Upper lobe of left lung (tissue), 6 donors: ENCODE measurements around the gene KCNJ5. TPM values are rescaled to one million over a fixed set of nuclear protein-coding genes. Genes with fewer than 3 reads are reported as not detected.

Source experiments
- ATAC-seq, 2 donors: fragments of 200-7000 bp; cut with Tn5 transposase; one replicate each; pipeline ENCODE4 v1.9.1; 2022; ENCODE audit warnings: mild to moderate bottlenecking in 2 of 2, moderate library complexity in 2 of 2; ENCODE audit not compliant: low FRiP score in 2 of 2
- DNase-seq, 2 donors: peaks; one replicate each; pipeline ENCODE4 v3.0.0-alpha.2; 2019 to 2020
- H3K27ac ChIP-seq, 4 donors: fragments of 200-600 bp; sonication (generic); one replicate each; pipeline ENCODE4 v1.5.1; 2016 to 2019
- H3K27me3 ChIP-seq, 4 donors: fragments of 200-600 bp; sonication (generic); one replicate each; pipeline ENCODE4 v1.5.1; 2017 to 2019
- H3K36me3 ChIP-seq, 4 donors: fragments of 200-600 bp; sonication (generic); one replicate each; pipeline ENCODE4 v1.5.1; 2016 to 2019
- H3K4me1 ChIP-seq, 4 donors: fragments of 200-600 bp; sonication (generic); one replicate each; pipeline ENCODE4 v1.5.1; 2018 to 2019
- H3K4me3 ChIP-seq, 4 donors: fragments of 200-600 bp; sonication (generic); one replicate each; pipeline ENCODE4 v1.5.1; 2017 to 2019; ENCODE audit warnings: mild to moderate bottlenecking in 2 of 4, moderate library complexity in 1 of 4
- H3K9me3 ChIP-seq, 4 donors: fragments of 200-600 bp; sonication (generic); one replicate each; pipeline ENCODE4 v1.5.1; 2018 to 2019
- CTCF ChIP-seq, 6 experiments: fragments of 450-650 bp in 4 of 6; fragments of 200-600 bp in 2 of 6; sonication (generic) in 2 of 6; IDR thresholded peaks; one replicate each; pipeline ENCODE4 v1.5.1; 2016 to 2019; ENCODE audit warnings: antibody characterized with exemption in 6 of 6
- EP300 ChIP-seq, 4 donors: sonication (generic); formaldehyde crosslinking; IDR thresholded peaks; one replicate each; pipeline ENCODE4 v1.5.1; 2017; ENCODE audit warnings: antibody characterized with exemption in 4 of 4, control low read depth in 2 of 4
- POLR2A ChIP-seq, 4 donors: fragments of 450-650 bp; IDR thresholded peaks; one replicate each; pipeline ENCODE4 v1.5.1; 2016 to 2017; ENCODE audit warnings: antibody characterized with exemption in 4 of 4, mild to moderate bottlenecking in 2 of 4
- POLR2AphosphoS5 ChIP-seq, 2 donors: sonication (generic); formaldehyde crosslinking; IDR thresholded peaks; one replicate each; pipeline ENCODE4 v1.5.1; 2017; ENCODE audit warnings: antibody characterized with exemption in 2 of 2
- WGBS, 2 donors: methylation state at CpG; one replicate each; pipeline ENCODE4 v1.1.5; 2017 to 2018; 5-methylcytosine and 5-hydroxymethylcytosine counted together
- total RNA-seq, 6 donors: library from RNA; depleted of rRNA in 4 of 6; stranded (reverse); fragments of >200 nt in 4 of 6; gene quantifications; one replicate each; pipeline versions ENCODE4 v1.1.0 to v1.2.1, GENCODE V29; 2016 to 2021
- donor health status: DM: no; HTN: no; CAD: no; lungs with moderate emphysema.
- donor health status: DM: no; HTN: yes; CAD: no; lungs with severe emphysema.

The KCNJ5 gene
- total RNA-seq, 6 donors from 2014 or later = 1.5 to 7.5 (median 4.9) TPM

- Histone ChIP-seq H3K27ac (peak overlapping the region in 3 of 4 donors; percentile 58 to 73 (median 58)), H3K36me3 (no peaks in the 10 kb centered on the region), H3K4me1 (peaks cover 15 to 54% (median 43%) of the 10 kb centered on the region in 4 donors), H3K9me3 (no peaks in the 10 kb centered on the region), H3K27me3 (peaks cover 0 to 11% (median 4%) of the 10 kb centered on the region in 4 donors), H3K4me3 (peak overlapping the region in 3 of 4 donors; percentile 56 to 66 (median 58))
- WGBS, 2 donors = 24 to 39% methylated on average over 5 to 6 of the region's 6 CpGs
- peak in 1 of 2 donors; percentile 12 for ATAC-seq
- peak in 1 of 2 donors; percentile 63 for DNase-seq
- peak in 1 of 2 donors; percentile 27 for TF ChIP-seq POLR2AphosphoS5 (IDR thresholded peaks at IDR 0.05)
- no peak for TF ChIP-seq POLR2A (IDR thresholded peaks at IDR 0.05)
- no peak for TF ChIP-seq CTCF (IDR thresholded peaks at IDR 0.05)
- no peak for TF ChIP-seq EP300 (IDR thresholded peaks at IDR 0.05)
These were observed 800 bp downstream of the KCNJ5 start for GRCh38 chr11:128891913-128892398.

GRCh38 chr11:128892866-128893565, 1.9 kb downstream of the KCNJ5 start:
- peak in 1 of 2 donors; percentile 63 for DNase-seq
- peak overlapping the region in 3 of 4 donors; percentile 55 to 73 (median 58) for H3K27ac ChIP-seq
- H3K27me3 ChIP-seq = peaks cover 0 to 11% (median 4%) of the 10 kb centered on the region in 4 donors
- ATAC-seq = no peak
- TF ChIP-seq EP300 (IDR thresholded peaks at IDR 0.05) (peak in 1 of 4 donors; percentile 8), POLR2AphosphoS5 (IDR thresholded peaks at IDR 0.05) (no peak), CTCF (IDR thresholded peaks at IDR 0.05) (no peak), POLR2A (IDR thresholded peaks at IDR 0.05) (no peak)
- peaks cover 15 to 54% (median 43%) of the 10 kb centered on the region in 4 donors for H3K4me1 ChIP-seq
- no peaks in the 10 kb centered on the region for H3K9me3 ChIP-seq
- H3K36me3 ChIP-seq = no peaks in the 10 kb centered on the region
- H3K4me3 ChIP-seq = no peak overlapping the region
- 63 to 71% methylated on average over 4 of the region's 4 CpGs for WGBS, 2 donors

GRCh38 chr11:128893578-128894285, 2.6 kb downstream of the KCNJ5 start:
- Histone ChIP-seq H3K36me3 (no peaks in the 10 kb centered on the region), H3K9me3 (no peaks in the 10 kb centered on the region), H3K4me3 (no peak overlapping the region), H3K27ac (peak overlapping the region in 3 of 4 donors; percentile 55 to 66 (median 58)), H3K27me3 (peaks cover 0 to 11% (median 4%) of the 10 kb centered on the region in 4 donors), H3K4me1 (peaks cover 15 to 54% (median 43%) of the 10 kb centered on the region in 4 donors)
- 53 to 74% methylated on average over 9 of the region's 9 CpGs for WGBS, 2 donors
- ATAC-seq (no peak), DNase-seq (peak in 1 of 2 donors; percentile 46)
- no peak for TF ChIP-seq POLR2A (IDR thresholded peaks at IDR 0.05)
- TF ChIP-seq EP300 (IDR thresholded peaks at IDR 0.05) = no peak
- no peak for TF ChIP-seq POLR2AphosphoS5 (IDR thresholded peaks at IDR 0.05)
- no peak for TF ChIP-seq CTCF (IDR thresholded peaks at IDR 0.05)

- TF ChIP-seq POLR2A (IDR thresholded peaks at IDR 0.05) = no peak
- TF ChIP-seq POLR2AphosphoS5 (IDR thresholded peaks at IDR 0.05) = no peak
- TF ChIP-seq EP300 (IDR thresholded peaks at IDR 0.05) = no peak
- no peak for TF ChIP-seq CTCF (IDR thresholded peaks at IDR 0.05)
- DNase-seq = no peak
- no peaks in the 10 kb centered on the region for H3K36me3 ChIP-seq
- H3K9me3 ChIP-seq = no peaks in the 10 kb centered on the region
- WGBS, 2 donors = 62 to 67% methylated on average over 3 of the region's 3 CpGs
- no peak overlapping the region for H3K4me3 ChIP-seq
- H3K27me3 ChIP-seq = peaks cover 0 to 11% (median 3%) of the 10 kb centered on the region in 4 donors
- H3K27ac ChIP-seq = peak overlapping the region in 3 of 4 donors; percentile 55 to 66 (median 58)
- ATAC-seq = no peak
- H3K4me1 ChIP-seq = peaks cover 15 to 54% (median 43%) of the 10 kb centered on the region in 4 donors
These were observed 3.1 kb downstream of the KCNJ5 start for GRCh38 chr11:128894286-128894681.
